GM23248 (cell line): Measurements from ENCODE around the gene FAM13C. TPM values are rescaled to one million over a fixed set of nuclear protein-coding genes. Genes with fewer than 3 reads are reported as not detected.

Experiments
- DNase-seq: peaks from one replicate; pipeline ENCODE4 v3.0.0-alpha.2; 2015
- H2AFZ ChIP-seq: fragments of 200-600 bp; sonication (generic); 2 replicates; pipeline ENCODE4 v1.6.1; 2016; ENCODE audit warnings: antibody characterized with exemption
- H3F3A ChIP-seq: fragments of 200-600 bp; sonication (generic); 2 replicates; pipeline ENCODE4 v1.6.1; 2016; ENCODE audit warnings: mild to moderate bottlenecking, antibody characterized with exemption, mixed run types; ENCODE audit not compliant: insufficient read depth
- H3K27ac ChIP-seq: fragments of 200-600 bp; sonication (generic); 2 replicates; pipeline ENCODE4 v1.5.1; 2016; ENCODE audit warnings: mild to moderate bottlenecking
- H3K27me3 ChIP-seq: fragments of 200-600 bp; sonication (generic); replicated peaks from 2 replicates; pipeline ENCODE4 v1.6.1; 2016; ENCODE audit warnings: mild to moderate bottlenecking; ENCODE audit not compliant: insufficient read depth
- H3K36me3 ChIP-seq: fragments of 200-600 bp; sonication (generic); 2 replicates; pipeline ENCODE4 v1.6.1; 2016; ENCODE audit warnings: low read depth, mild to moderate bottlenecking
- H3K4me1 ChIP-seq: fragments of 200-600 bp; sonication (generic); 2 replicates; pipeline ENCODE4 v1.6.1; 2016; ENCODE audit warnings: mild to moderate bottlenecking; ENCODE audit not compliant: insufficient read depth
- H3K4me2 ChIP-seq: fragments of 200-600 bp; sonication (generic); one replicate; pipeline ENCODE4 v1.6.1; 2016; ENCODE audit warnings: mild to moderate bottlenecking; ENCODE audit not compliant: unreplicated experiment
- H3K4me3 ChIP-seq: fragments of 200-600 bp; sonication (generic); 2 replicates; pipeline ENCODE4 v1.5.1; 2016; ENCODE audit warnings: mild to moderate bottlenecking
- H3K79me2 ChIP-seq: fragments of 200-600 bp; sonication (generic); 2 replicates; pipeline ENCODE4 v1.6.1; 2016; ENCODE audit warnings: mild to moderate bottlenecking; ENCODE audit not compliant: insufficient read depth
- H3K9ac ChIP-seq: fragments of 200-600 bp; sonication (generic); 2 replicates; pipeline ENCODE4 v1.6.1; 2016; ENCODE audit warnings: mild to moderate bottlenecking
- H3K9me2 ChIP-seq: fragments of 200-600 bp; sonication (generic); 2 replicates; pipeline ENCODE4 v1.6.1; 2016; ENCODE audit warnings: mixed run types, mild to moderate bottlenecking, moderate library complexity; ENCODE audit not compliant: insufficient read depth
- H3K9me3 ChIP-seq: fragments of 200-600 bp; sonication (generic); one replicate; pipeline ENCODE4 v1.6.1; 2017; ENCODE audit warnings: low read depth
- H4K20me1 ChIP-seq: fragments of 200-600 bp; sonication (generic); 2 replicates; pipeline ENCODE4 v1.6.0; 2016; ENCODE audit not compliant: insufficient read depth
- EZH2 ChIP-seq: fragments of 200-600 bp; sonication (generic); IDR thresholded peaks from 2 replicates; pipeline ENCODE4 v1.6.1; 2018; ENCODE audit warnings: antibody characterized with exemption, mild to moderate bottlenecking; ENCODE audit not compliant: insufficient read depth, poor library complexity, severe bottlenecking
- EZH2phosphoT487 ChIP-seq: fragments of 200-600 bp; sonication (generic); IDR thresholded peaks from 2 replicates; pipeline ENCODE4 v1.6.1; 2018; ENCODE audit warnings: antibody characterized with exemption, moderate library complexity, mild to moderate bottlenecking, low read depth; ENCODE audit not compliant: insufficient read depth
- WGBS, 2 experiments: methylation state at CpG; one replicate each; pipeline ENCODE4 v1.1.6; 2015 to 2017; ENCODE audit warnings: low lambda C conversion rate in 2 of 2, low coverage in 1 of 2; ENCODE audit errors: missing lambda C conversion rate in 2 of 2; 5-methylcytosine and 5-hydroxymethylcytosine counted together
- in situ Hi-C: fragments of 300-500 bp; cut with MboI; formaldehyde crosslinking; loops from 2 replicates; pipeline ENCODE4 v1.15.0; 2020
- polyA plus RNA-seq: library from polyadenylated mRNA; unstranded; fragments of >200 nt; fragmentation: Nextera tagmentation; extraction: Ambion mirVana; gene quantifications from 2 replicates; pipeline ENCODE4 v1.2.1, GENCODE V29; 2016
- total RNA-seq: library from RNA; depleted of rRNA; stranded (reverse); fragments of >200 nt; shearing (Covaris generic); gene quantifications from 2 replicates; pipeline ENCODE4 v1.2.3, GENCODE V29; 2014

FAM13C gene
- total and polyA plus RNA-seq, 2 experiments from 2014 or later = 0.54 to 0.56 TPM

DNA sequence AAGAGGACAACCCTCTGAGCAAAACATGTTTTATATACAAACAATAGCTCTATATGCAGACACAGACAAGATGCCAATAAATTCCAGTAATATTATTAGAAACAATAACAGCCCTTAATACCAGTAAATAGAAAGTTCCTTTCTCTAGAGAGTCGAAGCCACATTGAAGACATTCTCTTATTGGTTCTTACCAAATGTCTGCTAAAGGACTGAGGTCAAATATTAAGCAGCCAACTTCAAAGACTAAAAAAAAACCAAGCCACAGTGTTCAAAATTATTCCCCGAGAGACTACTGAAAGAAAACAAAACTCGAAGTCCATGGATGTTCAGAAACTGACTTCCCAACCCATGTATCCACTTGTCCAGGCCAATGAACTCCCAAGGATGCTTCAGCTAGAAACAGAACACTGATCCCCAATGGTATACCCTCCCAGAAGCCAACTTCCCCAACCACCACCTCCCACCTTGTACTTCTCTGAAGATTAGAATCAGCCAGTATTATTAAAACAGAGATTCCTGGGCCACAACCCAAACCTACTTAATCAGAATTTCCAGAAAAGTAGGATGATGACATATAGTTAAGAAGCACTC lies 51.9 kb downstream of the FAM13C start:
- Histone ChIP-seq H3K4me3 (no peak overlapping the region), H3K79me2 (no peaks in the 10 kb centered on the region), H4K20me1 (no peaks in the 10 kb centered on the region), H3K27me3 (no peaks in the 10 kb centered on the region), H3K4me2 (no peak overlapping the region), H3K9me2 (no peaks in the 10 kb centered on the region), H2AFZ (no peak overlapping the region), H3K27ac (no peak overlapping the region), H3K9ac (no peak overlapping the region), H3K9me3 (no peaks in the 10 kb centered on the region), H3F3A (no peaks in the 10 kb centered on the region), H3K4me1 (no peaks in the 10 kb centered on the region), H3K36me3 (no peaks in the 10 kb centered on the region)
- TF ChIP-seq EZH2 (no peak), EZH2phosphoT487 (no peak)
- WGBS, 2 experiments = 13 to 17% methylated on average over 3 of the region's 3 CpGs
- in situ Hi-C loops = no loop called here
- DNase-seq = no peak

DNA sequence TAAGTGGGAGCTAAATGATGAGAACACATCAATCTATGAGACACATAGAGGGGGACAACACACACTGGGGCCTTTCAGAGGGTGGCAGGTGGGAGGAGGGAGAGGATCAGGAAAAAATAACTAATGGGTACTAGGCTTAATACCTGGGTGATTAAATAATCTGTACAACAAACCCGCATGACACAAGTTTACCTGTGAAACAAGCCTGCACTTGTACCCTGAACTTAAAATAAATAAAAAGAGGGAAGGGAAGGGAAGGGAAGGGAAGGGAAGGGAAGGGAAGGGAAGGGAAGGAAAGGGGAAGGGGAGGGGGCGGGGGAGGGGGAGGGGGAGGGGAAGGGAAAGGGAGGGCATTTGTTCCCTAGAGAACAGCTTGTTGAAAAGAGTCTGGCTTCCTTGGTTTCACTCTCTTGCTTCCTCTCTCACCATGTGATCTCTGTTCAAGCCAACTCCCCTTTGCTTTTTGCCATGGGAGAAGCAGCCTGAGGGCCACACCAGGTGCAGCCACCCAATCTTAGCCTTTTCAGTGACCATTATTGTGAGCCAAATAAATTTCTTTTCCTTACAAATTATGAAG lies 57.7 kb downstream of the FAM13C start:
- Histone ChIP-seq H3F3A (no peaks in the 10 kb centered on the region), H3K27me3 (no peaks in the 10 kb centered on the region), H3K4me2 (no peak overlapping the region), H3K36me3 (no peaks in the 10 kb centered on the region), H2AFZ (no peak overlapping the region), H3K79me2 (no peaks in the 10 kb centered on the region), H3K27ac (no peak overlapping the region), H4K20me1 (no peaks in the 10 kb centered on the region), H3K9ac (no peak overlapping the region), H3K9me3 (no peaks in the 10 kb centered on the region), H3K9me2 (no peaks in the 10 kb centered on the region), H3K4me1 (no peaks in the 10 kb centered on the region), H3K4me3 (no peak overlapping the region)
- no peak for TF ChIP-seq EZH2
- no peak for TF ChIP-seq EZH2phosphoT487
- in situ Hi-C loops = no loop called here
- no peak for DNase-seq
- WGBS, 2 experiments = 43 to 47% methylated on average over 1 to 2 of the region's 2 CpGs

DNA sequence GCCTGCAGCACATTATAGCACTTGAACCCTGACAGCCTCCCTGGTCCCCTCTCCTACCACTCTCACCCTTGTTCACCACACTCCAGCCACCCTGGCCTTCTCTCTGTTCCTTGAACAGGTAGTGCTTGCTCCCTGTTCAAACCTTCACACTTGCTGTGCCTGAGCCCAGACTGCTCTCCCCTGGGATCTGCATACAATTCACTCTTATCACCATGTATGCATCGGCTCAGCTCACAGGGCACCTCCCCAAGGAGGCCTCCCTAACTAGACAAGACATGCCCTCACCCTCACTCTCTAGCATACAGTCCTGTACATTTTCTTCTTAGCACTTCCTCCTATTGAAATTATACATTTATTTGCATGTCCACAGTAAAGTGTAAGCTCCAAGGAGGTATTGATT lies 59.3 kb downstream of the FAM13C start:
- no peaks in the 10 kb centered on the region for H4K20me1 ChIP-seq
- H3K9me3 ChIP-seq = no peaks in the 10 kb centered on the region
- no peak overlapping the region for H3K4me3 ChIP-seq
- no peak for TF ChIP-seq EZH2phosphoT487
- no peak for TF ChIP-seq EZH2
- DNase-seq = no peak
- no peaks in the 10 kb centered on the region for H3K36me3 ChIP-seq
- no peaks in the 10 kb centered on the region for H3K27me3 ChIP-seq
- no peak overlapping the region for H2AFZ ChIP-seq
- H3F3A ChIP-seq = no peaks in the 10 kb centered on the region
- no peak overlapping the region for H3K27ac ChIP-seq
- H3K9ac ChIP-seq = no peak overlapping the region
- no peaks in the 10 kb centered on the region for H3K4me1 ChIP-seq
- no peaks in the 10 kb centered on the region for H3K79me2 ChIP-seq
- in situ Hi-C loops = no loop called here
- H3K4me2 ChIP-seq = no peak overlapping the region
- WGBS, 2 experiments = 68 to 74% methylated on average over 1 of the region's 1 CpG
- H3K9me2 ChIP-seq = no peaks in the 10 kb centered on the region

DNA sequence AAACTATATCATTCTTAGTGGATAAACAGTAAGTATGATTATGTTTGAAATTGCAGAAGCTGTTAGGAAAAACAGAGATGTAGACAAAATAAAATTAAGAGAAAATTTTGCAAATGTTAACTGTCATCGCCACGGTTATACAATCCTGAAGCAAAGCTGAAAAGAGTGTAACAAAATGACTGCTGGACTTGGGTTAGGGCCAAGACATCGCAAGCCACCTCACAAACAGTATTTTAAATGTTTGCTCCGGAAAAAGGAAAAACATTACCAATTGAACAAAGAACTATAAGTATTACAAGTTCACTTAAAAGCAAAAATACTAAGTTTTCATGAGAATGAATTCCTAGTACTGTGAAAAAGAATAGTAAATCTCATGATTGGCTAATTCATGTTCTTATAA lies 60.0 kb downstream of the FAM13C start:
- 78 to 90% methylated on average over 4 of the region's 4 CpGs for WGBS, 2 experiments
- H3K27me3 ChIP-seq = no peaks in the 10 kb centered on the region
- H3K36me3 ChIP-seq = no peaks in the 10 kb centered on the region
- H3K9me3 ChIP-seq = no peaks in the 10 kb centered on the region
- H3K79me2 ChIP-seq = no peaks in the 10 kb centered on the region
- H3K4me2 ChIP-seq = no peak overlapping the region
- H3K27ac ChIP-seq = no peak overlapping the region
- no peaks in the 10 kb centered on the region for H3F3A ChIP-seq
- H3K9ac ChIP-seq = no peak overlapping the region
- H3K9me2 ChIP-seq = no peaks in the 10 kb centered on the region
- in situ Hi-C loops = no loop called here
- H3K4me1 ChIP-seq = no peaks in the 10 kb centered on the region
- no peaks in the 10 kb centered on the region for H4K20me1 ChIP-seq
- DNase-seq = no peak
- no peak overlapping the region for H2AFZ ChIP-seq
- no peak for TF ChIP-seq EZH2phosphoT487
- TF ChIP-seq EZH2 = no peak
- no peak overlapping the region for H3K4me3 ChIP-seq
